Naive thymus-derived CD8-positive, alpha-beta T cell (primary cell): ENCODE measurements around the gene SH3BGR. TPM values are rescaled to one million over a fixed set of nuclear protein-coding genes. Genes with fewer than 3 reads are reported as not detected.
A peak's percentile ranks its signal among the peaks of the same experiment; 100 is the strongest.

Experiments used
- ATAC-seq, 2 donors: fragments of 150-1000 bp; cut with Tn5 transposase in 1 of 2; sonication (Bioruptor Pico), chemical (Tn5 transposase) in 1 of 2; 1 replicate in 1 of 2; 2 replicates in 1 of 2; pipeline ENCODE4 v1.10.0; 2021; ENCODE audit warnings: mild to moderate bottlenecking in 2 of 2, moderate library complexity in 2 of 2
- POLR2A ChIA-PET: fragments of 350-600 bp; sonication (Branson Sonifier 250); formaldehyde crosslinking; loops from one replicate; lab custom pipeline; 2021; ENCODE audit warnings: antibody characterized with exemption; lab: Charles Lee
- DNase-seq, 10 donors: peaks; one replicate each; pipeline versions ENCODE4 v3.0.0 to v3.0.0-alpha.2; 2020 to 2022
- H3K27ac Mint-ChIP-seq, 10 donors: one replicate each; pipeline ENCODE4 v1.8.0; 2020 to 2022; ENCODE audit warnings: mild to moderate bottlenecking in 10 of 10, mixed read lengths in 10 of 10, moderate library complexity in 4 of 10, inconsistent platforms in 1 of 10
- H3K27me3 Mint-ChIP-seq, 5 donors: one replicate each; pipeline ENCODE4 v1.8.0; 2021 to 2022; ENCODE audit warnings: mixed read lengths in 5 of 5
- H3K36me3 Mint-ChIP-seq, 3 donors: one replicate each; pipeline ENCODE4 v1.8.0; 2020 to 2022; ENCODE audit warnings: mixed read lengths in 3 of 3, mild to moderate bottlenecking in 2 of 3, inconsistent platforms in 1 of 3
- H3K4me1 Mint-ChIP-seq, 4 donors: one replicate each; pipeline ENCODE4 v1.8.0; 2021 to 2022; ENCODE audit warnings: mixed read lengths in 4 of 4
- H3K4me3 Mint-ChIP-seq, 10 donors: one replicate each; pipeline ENCODE4 v1.8.0; 2020 to 2022; ENCODE audit warnings: mild to moderate bottlenecking in 10 of 10, mixed read lengths in 10 of 10, moderate library complexity in 6 of 10, inconsistent platforms in 1 of 10
- H3K9me3 Mint-ChIP-seq, 9 donors: one replicate each; pipeline ENCODE4 v1.8.0; 2020 to 2022; ENCODE audit warnings: mixed read lengths in 9 of 9, mild to moderate bottlenecking in 3 of 9, inconsistent platforms in 1 of 9, moderate library complexity in 1 of 9
- polyA plus RNA-seq, 3 donors: library from polyadenylated mRNA; unstranded; fragments of 300-500 nt; fragmentation: Illumina TruSeq; gene quantifications; one replicate each; pipeline ENCODE4 v1.2.3, GENCODE V29; 2021
- total RNA-seq, 8 experiments: library from RNA in 2 of 8; stranded (reverse) in 2 of 8; gene quantifications; one replicate each; pipeline ENCODE4 v1.2.3 and lab custom pipeline; 2021 to 2026

SH3BGR gene
- total and polyA plus RNA-seq, 5 experiments from 2014 or later = 2.1 to 5.7 (median 3.5) TPM

DNA sequence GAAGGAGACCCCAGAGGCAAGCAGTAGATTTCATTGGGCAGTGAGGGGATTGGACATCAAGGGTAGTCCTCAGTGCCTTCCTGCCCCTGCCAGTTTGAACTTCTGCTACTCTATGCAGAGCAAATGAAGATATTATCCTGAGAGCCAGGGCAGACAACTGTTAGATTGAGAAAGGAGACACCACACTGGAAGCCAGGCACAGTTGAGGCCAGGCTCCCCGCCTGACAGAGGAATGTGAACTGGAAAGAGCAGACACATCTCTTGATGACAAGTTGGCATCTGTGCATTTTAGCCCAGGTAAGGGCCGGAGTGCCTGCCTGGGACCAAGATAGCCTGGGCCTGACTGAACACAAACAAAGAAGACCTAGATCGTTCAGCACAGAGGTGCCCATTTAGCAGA is 16.0 kb downstream of the SH3BGR start:
- no peak overlapping the region for H3K4me3 Mint-ChIP-seq
- no peaks in the 10 kb centered on the region for H3K27me3 Mint-ChIP-seq
- H3K9me3 Mint-ChIP-seq = no peaks in the 10 kb centered on the region
- H3K4me1 Mint-ChIP-seq = no peaks in the 10 kb centered on the region
- POLR2A ChIA-PET = interaction anchor here (0.5 kb wide), 1 partner anchor 264 kb away, joined by 5 read pairs; no protein-coding TSS in a partner anchor
- no peak for ATAC-seq
- H3K36me3 Mint-ChIP-seq = peaks cover 3 to 35% (median 22%) of the 10 kb centered on the region in 3 donors
- DNase-seq = no peak
- H3K27ac Mint-ChIP-seq = peak overlapping the region in 1 of 10 donors; percentile 24

DNA sequence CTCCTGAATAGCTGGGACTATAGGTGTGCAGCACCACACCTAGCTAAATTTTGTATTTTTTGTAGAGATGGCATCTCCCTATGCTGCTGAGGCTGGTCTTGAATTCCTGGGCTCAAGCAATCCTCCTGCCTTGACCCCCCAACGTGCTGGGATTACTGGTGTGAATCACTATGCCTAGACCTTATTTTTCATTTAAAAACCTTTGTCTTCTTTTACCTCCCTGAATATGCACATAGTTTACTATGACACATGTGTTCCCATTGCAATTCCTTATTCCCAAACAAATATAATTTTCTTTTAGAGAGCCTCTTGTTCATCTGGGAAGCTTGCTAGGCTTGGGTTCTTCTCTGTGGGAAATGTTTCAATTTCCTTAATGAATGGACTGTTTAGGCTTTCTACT is 16.8 kb downstream of the SH3BGR start:
- Mint-ChIP-seq H3K4me1 (no peaks in the 10 kb centered on the region), H3K36me3 (peaks cover 3 to 31% (median 18%) of the 10 kb centered on the region in 3 donors), H3K27ac (no peak overlapping the region), H3K9me3 (no peaks in the 10 kb centered on the region), H3K27me3 (no peaks in the 10 kb centered on the region), H3K4me3 (no peak overlapping the region)
- no peak for ATAC-seq
- POLR2A ChIA-PET = interaction anchor here (0.5 to 0.7 kb wide), 2 partner anchors 13 to 265 kb away, joined by 3 to 5 read pairs; no protein-coding TSS in a partner anchor
- no peak for DNase-seq

DNA sequence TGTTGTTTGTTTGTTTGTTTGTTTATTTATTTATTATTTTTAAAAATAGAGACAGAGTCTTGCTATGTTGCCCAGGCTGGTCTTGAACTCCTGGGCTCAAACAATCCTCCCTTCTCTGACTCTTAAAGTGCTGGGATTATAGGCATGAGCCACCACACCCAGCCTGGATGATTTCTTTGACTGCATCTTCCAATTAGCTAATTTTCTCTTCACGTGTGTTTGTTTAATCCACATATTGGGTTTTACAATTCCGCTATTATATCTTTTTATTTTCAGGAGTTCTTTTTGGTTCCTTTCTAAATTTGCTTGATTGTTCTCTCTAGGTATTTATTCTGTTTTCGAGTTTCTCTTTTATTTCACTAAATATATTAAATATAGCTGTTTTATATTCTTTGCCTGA is 19.8 kb downstream of the SH3BGR start:
- Mint-ChIP-seq H3K9me3 (no peaks in the 10 kb centered on the region), H3K4me1 (no peaks in the 10 kb centered on the region), H3K36me3 (peaks cover 8 to 25% (median 11%) of the 10 kb centered on the region in 3 donors), H3K4me3 (no peak overlapping the region), H3K27ac (no peak overlapping the region), H3K27me3 (no peaks in the 10 kb centered on the region)
- DNase-seq (no peak), ATAC-seq (no peak)
- POLR2A ChIA-PET = no interaction called here

DNA sequence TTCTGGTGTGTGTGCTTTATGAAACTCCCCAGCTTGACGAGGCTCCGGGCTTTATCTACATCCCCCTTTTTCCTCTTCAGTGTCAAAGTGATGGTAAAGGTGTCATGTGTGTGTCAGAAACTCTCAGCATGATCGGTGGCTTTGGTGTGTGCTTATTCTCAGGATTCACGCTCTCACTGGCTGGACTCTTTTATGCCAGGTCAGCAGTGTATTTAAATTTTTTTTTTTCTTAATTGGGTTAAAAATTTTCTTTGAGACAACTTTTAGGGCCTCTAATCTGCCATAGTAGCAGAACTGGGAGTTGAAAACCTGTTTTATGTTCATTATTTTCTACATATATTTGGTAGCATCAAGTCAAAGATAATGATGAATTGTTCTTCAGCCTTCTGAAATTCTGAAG is 21.0 kb downstream of the SH3BGR start:
- DNase-seq (no peak), ATAC-seq (no peak)
- Mint-ChIP-seq H3K9me3 (no peaks in the 10 kb centered on the region), H3K27ac (no peak overlapping the region), H3K27me3 (no peaks in the 10 kb centered on the region), H3K36me3 (peaks cover 8 to 26% (median 11%) of the 10 kb centered on the region in 3 donors), H3K4me3 (no peak overlapping the region), H3K4me1 (no peaks in the 10 kb centered on the region)
- POLR2A ChIA-PET = no interaction called here

DNA sequence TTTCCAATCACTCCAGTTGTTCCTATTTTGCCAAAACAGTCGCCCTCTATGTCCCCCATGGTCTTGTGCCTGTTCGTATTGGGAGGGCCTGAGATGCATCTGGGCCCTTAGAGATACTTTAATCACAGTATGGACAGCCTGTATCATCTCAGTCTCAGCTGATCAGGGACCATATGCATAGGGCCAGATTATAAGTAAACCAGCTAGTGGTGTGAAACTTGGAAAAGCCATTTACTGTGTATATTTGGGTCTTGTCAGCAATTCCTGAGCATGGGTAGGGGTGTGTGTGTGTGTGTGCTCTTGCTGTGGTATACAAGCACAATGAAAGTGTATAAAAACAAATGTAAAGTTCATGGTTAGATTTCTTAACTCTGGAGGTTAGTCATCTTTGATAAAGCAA is 22.8 kb downstream of the SH3BGR start:
- DNase-seq (no peak), ATAC-seq (no peak)
- H3K4me1 Mint-ChIP-seq = no peaks in the 10 kb centered on the region
- H3K27ac Mint-ChIP-seq = no peak overlapping the region
- H3K4me3 Mint-ChIP-seq = no peak overlapping the region
- H3K27me3 Mint-ChIP-seq = no peaks in the 10 kb centered on the region
- H3K36me3 Mint-ChIP-seq = peaks cover 5 to 18% (median 13%) of the 10 kb centered on the region in 3 donors
- H3K9me3 Mint-ChIP-seq = no peaks in the 10 kb centered on the region
- POLR2A ChIA-PET = no interaction called here

DNA sequence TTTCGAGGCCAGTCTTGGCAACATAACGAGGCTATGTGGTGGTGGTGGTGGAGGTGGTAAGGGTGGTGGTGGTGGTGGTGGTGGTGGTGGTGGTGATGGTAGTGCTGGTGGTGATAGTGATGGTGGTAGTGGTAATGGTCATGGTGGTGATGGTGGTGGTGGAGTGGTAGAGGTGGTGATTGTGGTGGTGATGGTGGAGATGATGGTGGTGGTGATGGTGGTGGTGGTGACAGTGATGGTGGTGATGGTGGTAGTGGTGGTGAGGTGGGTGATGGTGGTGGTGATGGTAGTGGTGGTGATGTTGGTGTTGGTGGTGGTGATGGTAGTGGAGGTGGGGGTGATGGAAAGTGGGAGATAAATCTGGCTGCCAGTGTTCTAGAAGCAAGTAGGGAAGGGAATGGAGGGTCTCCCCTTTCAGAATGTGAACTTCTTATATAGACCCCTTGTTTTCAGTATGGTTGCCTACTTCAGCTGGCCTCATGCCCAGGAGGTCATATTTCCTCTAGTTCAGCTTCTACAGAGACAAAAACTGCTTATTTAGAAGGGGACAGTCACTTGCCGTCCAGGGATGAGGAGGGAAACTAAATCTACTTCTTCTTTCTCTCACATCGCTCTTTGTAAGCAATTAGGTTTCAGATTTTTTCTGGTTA is 27.5 kb downstream of the SH3BGR start:
- Mint-ChIP-seq H3K27ac (no peak overlapping the region), H3K27me3 (no peaks in the 10 kb centered on the region), H3K9me3 (no peaks in the 10 kb centered on the region), H3K4me3 (no peak overlapping the region), H3K36me3 (peaks cover 5 to 14% (median 13%) of the 10 kb centered on the region in 3 donors), H3K4me1 (no peaks in the 10 kb centered on the region)
- DNase-seq (no peak), ATAC-seq (no peak)
- POLR2A ChIA-PET = no interaction called here

DNA sequence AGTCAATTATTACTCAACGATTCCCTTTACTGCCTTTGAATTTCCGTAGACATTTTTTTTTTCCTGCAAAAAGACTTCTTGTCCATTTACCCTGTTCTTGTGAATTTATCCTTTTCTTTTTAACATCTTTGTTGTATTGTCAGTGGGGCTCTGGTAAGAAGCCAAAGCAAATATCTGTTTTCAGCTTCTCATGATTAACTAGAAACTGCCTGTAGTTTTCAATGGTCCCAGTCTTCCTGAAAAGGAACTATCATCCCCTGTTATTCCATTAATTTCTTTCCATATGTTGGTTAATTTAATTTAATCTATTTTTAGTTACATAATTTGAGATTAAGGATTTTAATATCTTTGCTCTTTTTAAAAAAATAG is 28.0 kb downstream of the SH3BGR start:
- POLR2A ChIA-PET = no interaction called here
- Mint-ChIP-seq H3K27me3 (no peaks in the 10 kb centered on the region), H3K9me3 (no peaks in the 10 kb centered on the region), H3K27ac (no peak overlapping the region), H3K4me1 (no peaks in the 10 kb centered on the region), H3K36me3 (peaks cover 5 to 14% (median 13%) of the 10 kb centered on the region in 3 donors), H3K4me3 (no peak overlapping the region)
- no peak for DNase-seq
- ATAC-seq = no peak

DNA sequence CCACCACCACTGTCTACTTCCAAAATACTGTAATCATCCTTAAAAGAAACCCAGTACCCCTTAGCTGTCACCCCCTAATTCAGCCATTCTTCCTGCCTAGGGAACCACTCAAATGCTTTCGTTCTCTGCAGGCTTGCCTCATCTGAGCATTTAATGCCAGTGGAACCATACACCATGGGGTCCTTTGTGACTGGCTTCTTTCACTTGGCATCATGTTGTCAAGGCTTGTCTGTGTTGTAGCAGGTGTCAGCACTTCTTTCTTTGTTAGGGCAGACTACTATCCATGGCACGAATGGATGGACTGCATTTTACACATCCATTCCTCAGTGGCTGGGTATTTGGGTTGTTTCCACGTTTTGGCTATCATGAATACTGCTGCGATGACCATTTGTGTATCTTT is 28.5 kb downstream of the SH3BGR start:
- H3K4me1 Mint-ChIP-seq = no peaks in the 10 kb centered on the region
- no peak for ATAC-seq

DNA sequence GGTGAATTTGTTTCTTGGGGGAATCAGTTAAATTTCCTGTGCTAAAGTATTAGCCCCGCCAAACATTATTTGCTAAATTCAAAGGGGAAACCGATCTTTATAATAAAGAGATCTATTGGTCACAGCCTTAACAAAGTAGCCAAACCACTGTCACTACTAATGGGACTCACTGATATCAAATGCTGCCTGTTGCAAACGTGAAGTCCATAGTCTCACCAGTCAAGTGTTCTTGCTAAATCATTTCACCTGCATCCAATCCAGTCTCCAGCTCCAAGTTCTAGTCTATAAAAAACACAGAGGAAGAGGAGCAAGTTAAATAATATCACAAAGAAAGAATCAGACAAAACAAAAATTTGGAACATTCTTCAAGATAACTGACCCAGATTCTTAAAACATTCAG is 30.1 kb downstream of the SH3BGR start:
- Mint-ChIP-seq H3K36me3 (peaks cover 0 to 4% (median 2%) of the 10 kb centered on the region in 3 donors), H3K27ac (no peak overlapping the region), H3K4me1 (no peaks in the 10 kb centered on the region), H3K9me3 (no peaks in the 10 kb centered on the region), H3K4me3 (no peak overlapping the region), H3K27me3 (no peaks in the 10 kb centered on the region)
- DNase-seq = no peak
- POLR2A ChIA-PET = no interaction called here
- no peak for ATAC-seq

More for the DNA sequence above, 28.5 kb downstream of the SH3BGR start:
- H3K36me3 Mint-ChIP-seq = peaks cover 5 to 14% (median 13%) of the 10 kb centered on the region in 3 donors
- no peak overlapping the region for H3K27ac Mint-ChIP-seq
- no peaks in the 10 kb centered on the region for H3K9me3 Mint-ChIP-seq
- DNase-seq = no peak
- no peaks in the 10 kb centered on the region for H3K27me3 Mint-ChIP-seq
- no peak overlapping the region for H3K4me3 Mint-ChIP-seq
- POLR2A ChIA-PET = no interaction called here

DNA sequence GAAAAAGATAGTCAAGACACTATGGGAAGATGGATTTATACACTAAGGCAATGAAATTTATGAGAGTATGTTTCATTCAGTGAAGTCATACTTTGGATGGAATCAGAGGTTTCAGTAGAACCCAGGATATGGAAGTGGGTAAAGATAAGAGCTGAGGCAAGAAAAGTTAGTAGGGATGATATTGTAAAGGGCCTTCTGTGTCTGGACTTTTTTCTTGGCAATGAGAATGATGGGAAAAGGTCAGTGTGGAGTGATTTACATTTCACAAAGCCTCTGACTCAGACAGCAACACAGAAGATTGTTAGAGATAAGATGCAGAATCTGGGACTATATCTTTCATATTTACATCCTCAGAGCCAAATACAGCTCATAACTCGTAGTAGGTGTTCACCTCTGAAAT is 32.1 kb downstream of the SH3BGR start:
- Mint-ChIP-seq H3K4me1 (no peaks in the 10 kb centered on the region), H3K9me3 (no peaks in the 10 kb centered on the region)

DNA sequence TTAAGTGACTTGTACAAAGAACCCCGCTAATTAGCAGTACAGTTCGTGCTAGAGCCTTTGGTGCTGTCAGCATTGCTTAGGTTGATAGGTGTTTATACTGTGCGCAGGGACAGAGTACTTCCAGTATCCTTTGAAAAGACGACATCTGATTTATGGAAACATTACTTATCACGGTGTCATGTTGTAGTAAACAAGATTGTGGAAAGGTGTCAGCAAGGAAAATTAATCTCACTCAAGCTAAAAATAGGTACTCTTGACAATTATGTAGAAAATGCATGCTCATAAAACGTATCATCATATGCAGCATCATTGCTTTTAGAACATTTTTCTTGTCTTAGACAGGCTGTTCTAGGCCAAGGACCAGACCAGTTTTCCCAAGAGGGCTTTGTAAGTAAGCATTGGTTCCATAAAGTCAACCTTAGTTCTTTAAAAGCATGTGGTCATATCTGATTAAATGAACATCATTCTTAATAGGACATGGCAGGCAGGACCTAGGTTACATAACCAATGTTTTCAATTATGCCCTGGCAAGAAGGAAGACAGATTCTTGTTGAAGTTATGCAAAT is 33.0 kb downstream of the SH3BGR start:
- no peaks in the 10 kb centered on the region for H3K4me1 Mint-ChIP-seq
- no peak overlapping the region for H3K27ac Mint-ChIP-seq
- H3K36me3 Mint-ChIP-seq = peaks cover 0 to 2% (median 0%) of the 10 kb centered on the region in 3 donors
- H3K4me3 Mint-ChIP-seq = no peak overlapping the region
- POLR2A ChIA-PET = no interaction called here
- H3K27me3 Mint-ChIP-seq = no peaks in the 10 kb centered on the region
- no peaks in the 10 kb centered on the region for H3K9me3 Mint-ChIP-seq
- no peak for ATAC-seq
- no peak for DNase-seq

More for the DNA sequence above, 32.1 kb downstream of the SH3BGR start:
- ATAC-seq (no peak), DNase-seq (no peak)
- Mint-ChIP-seq H3K36me3 (peaks cover 0 to 2% (median 0%) of the 10 kb centered on the region in 3 donors), H3K27me3 (no peaks in the 10 kb centered on the region), H3K4me3 (no peak overlapping the region), H3K27ac (no peak overlapping the region)
- POLR2A ChIA-PET = no interaction called here

DNA sequence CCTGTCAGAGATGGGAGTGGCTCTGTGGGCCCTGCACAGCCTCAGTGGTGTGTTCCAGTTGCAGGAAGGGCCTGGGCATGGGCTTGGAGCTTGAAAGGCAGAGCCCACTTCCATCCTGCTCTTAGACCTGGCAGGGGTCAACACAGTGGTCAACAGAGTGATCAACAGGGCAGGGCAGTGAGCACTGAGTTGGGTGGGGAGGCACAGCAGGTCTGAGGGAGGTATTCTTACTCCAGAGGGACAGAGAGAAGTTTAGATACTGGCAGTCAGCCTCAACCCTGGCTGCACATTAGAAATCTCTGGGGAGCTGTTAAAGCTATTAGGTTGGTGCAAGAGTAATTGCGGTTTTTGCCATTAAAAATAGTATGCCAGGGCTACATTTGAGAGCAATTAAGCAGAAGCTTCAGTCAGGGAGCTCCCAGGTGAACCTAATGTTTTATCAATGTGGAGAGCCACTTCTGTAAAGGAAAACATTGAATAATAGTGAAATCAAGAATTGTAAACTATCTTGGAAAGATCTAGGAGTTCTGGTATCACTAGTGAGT is 37.7 kb downstream of the SH3BGR start:
- Mint-ChIP-seq H3K4me1 (no peaks in the 10 kb centered on the region), H3K9me3 (peaks cover 3 to 19% (median 12%) of the 10 kb centered on the region in 9 donors), H3K27me3 (peaks cover 0 to 3% (median 0%) of the 10 kb centered on the region in 5 donors), H3K4me3 (no peak overlapping the region), H3K27ac (no peak overlapping the region), H3K36me3 (peaks cover 3 to 27% (median 4%) of the 10 kb centered on the region in 3 donors)
- POLR2A ChIA-PET = no interaction called here
- no peak for ATAC-seq
- DNase-seq = no peak

DNA sequence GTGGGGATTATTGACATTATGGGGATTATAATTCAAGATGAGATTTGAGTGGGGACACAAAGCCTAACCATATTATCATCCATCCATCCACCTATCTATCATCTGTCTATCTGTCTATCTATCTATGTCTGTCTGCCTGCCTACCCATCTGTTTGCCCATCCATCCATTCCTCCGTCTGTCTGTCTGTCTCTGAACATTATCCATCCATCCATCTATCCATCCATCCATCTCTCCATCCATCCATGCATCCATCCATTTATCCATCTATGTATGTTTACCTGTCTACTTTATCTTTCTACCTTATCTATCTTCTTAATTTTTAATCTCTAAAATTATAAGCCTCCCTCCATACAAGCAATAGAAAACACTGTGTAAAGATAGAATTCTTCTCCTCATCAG is 47.4 kb downstream of the SH3BGR start:
- Mint-ChIP-seq H3K9me3 (peaks cover 3 to 12% (median 8%) of the 10 kb centered on the region in 9 donors), H3K36me3 (peaks cover 3 to 10% (median 5%) of the 10 kb centered on the region in 3 donors), H3K4me3 (no peak overlapping the region), H3K4me1 (no peaks in the 10 kb centered on the region), H3K27me3 (peaks cover 0 to 2% (median 0%) of the 10 kb centered on the region in 5 donors), H3K27ac (peak overlapping the region in 1 of 10 donors; percentile 48)
- DNase-seq (no peak), ATAC-seq (no peak)
- POLR2A ChIA-PET = no interaction called here
